ENCODE data around the gene RAB7A. TPM values are rescaled to one million over a fixed set of nuclear protein-coding genes. Genes with fewer than 3 reads are reported as not detected.

RAB7A gene
- polyA plus RNA-seq, 4 donors = 222 to 281 (median 253) TPM

- DNase-seq (ENCODE audit: low read depth in 4 of 4, low spot score in 3 of 4) = peak; percentile 26 to 49 (median 44)
These were observed 119.9 kb downstream of the RAB7A start for GRCh38 chr3:128845778-128846485.

GRCh38 chr3:128846486-128846891, 120.5 kb downstream of the RAB7A start:
- DNase-seq (ENCODE audit: low read depth in 4 of 4, low spot score in 3 of 4) = no peak

GRCh38 chr3:128847666-128848370, 121.8 kb downstream of the RAB7A start:
- no peak for DNase-seq (ENCODE audit: low read depth in 4 of 4, low spot score in 3 of 4)

- DNase-seq (ENCODE audit: low read depth in 4 of 4, low spot score in 3 of 4) = no peak
These were observed 123.0 kb downstream of the RAB7A start for GRCh38 chr3:128848936-128849335.

- no peak for DNase-seq (ENCODE audit: low read depth in 4 of 4, low spot score in 3 of 4)
These were observed 124.0 kb downstream of the RAB7A start for GRCh38 chr3:128849911-128850455.

GRCh38 chr3:128850544-128850943, 124.6 kb downstream of the RAB7A start:
- no peak for DNase-seq (ENCODE audit: low read depth in 4 of 4, low spot score in 3 of 4)

GRCh38 chr3:128851601-128852000, 125.6 kb downstream of the RAB7A start:
- DNase-seq (ENCODE audit: low read depth in 4 of 4, low spot score in 3 of 4) = no peak

- no peak for DNase-seq (ENCODE audit: low read depth in 4 of 4, low spot score in 3 of 4)
These were observed 127.8 kb downstream of the RAB7A start for GRCh38 chr3:128853826-128854225.

- DNase-seq (ENCODE audit: low read depth in 4 of 4, low spot score in 3 of 4) = no peak
These were observed 128.5 kb downstream of the RAB7A start for GRCh38 chr3:128854475-128854874.

GRCh38 chr3:128855569-128855968, 129.6 kb downstream of the RAB7A start:
- DNase-seq (ENCODE audit: low read depth in 4 of 4, low spot score in 3 of 4) = no peak

- no peak for DNase-seq (ENCODE audit: low read depth in 4 of 4, low spot score in 3 of 4)
These were observed 132.2 kb downstream of the RAB7A start for GRCh38 chr3:128858167-128858566.

GRCh38 chr3:128859630-128860029, 133.6 kb downstream of the RAB7A start:
- DNase-seq (ENCODE audit: low read depth in 4 of 4, low spot score in 3 of 4) = no peak

GRCh38 chr3:128861491-128861890, 135.5 kb downstream of the RAB7A start:
- DNase-seq (ENCODE audit: low read depth in 4 of 4, low spot score in 3 of 4) = no peak

- DNase-seq (ENCODE audit: low read depth in 4 of 4, low spot score in 3 of 4) = no peak
These were observed 137.6 kb downstream of the RAB7A start for GRCh38 chr3:128863560-128863959.

Other genes starting within 250 kb of the RAB7A start
- gene GATA2, start 233.0 kb upstream of the RAB7A start, polyA plus RNA-seq (ENCODE audit: insufficient read length in 4 of 4) = 10 to 100 TPM in 3 of 4 donors, 1 to 10 TPM in 1; 3.3 to 58.4 (median 42.6) TPM
- 100 to 1,000 TPM; 152 to 226 (median 202) TPM for gene RPN1, start 75.4 kb upstream of the RAB7A start, polyA plus RNA-seq (ENCODE audit: insufficient read length in 4 of 4)
- 10 to 100 TPM; 28.0 to 50.5 (median 35.6) TPM for gene ACAD9, start 153.4 kb downstream of the RAB7A start, polyA plus RNA-seq (ENCODE audit: insufficient read length in 4 of 4)

All from left renal pelvis (tissue), 4 donors.